Purkinje cell (primary cell): ENCODE measurements around the gene CDNF. TPM values are rescaled to one million over a fixed set of nuclear protein-coding genes. Genes with fewer than 3 reads are reported as not detected.

Source experiments
- polyA plus RNA-seq: library from polyadenylated mRNA; unstranded; fragments of >200 nt; fragmentation: Nextera tagmentation; gene quantifications from 2 replicates; pipeline ENCODE4 v1.2.1, GENCODE V29; 2014

CDNF gene
- 0.27 TPM in 1 of 2 replicates, not detected in the other for polyA plus RNA-seq

DNA sequence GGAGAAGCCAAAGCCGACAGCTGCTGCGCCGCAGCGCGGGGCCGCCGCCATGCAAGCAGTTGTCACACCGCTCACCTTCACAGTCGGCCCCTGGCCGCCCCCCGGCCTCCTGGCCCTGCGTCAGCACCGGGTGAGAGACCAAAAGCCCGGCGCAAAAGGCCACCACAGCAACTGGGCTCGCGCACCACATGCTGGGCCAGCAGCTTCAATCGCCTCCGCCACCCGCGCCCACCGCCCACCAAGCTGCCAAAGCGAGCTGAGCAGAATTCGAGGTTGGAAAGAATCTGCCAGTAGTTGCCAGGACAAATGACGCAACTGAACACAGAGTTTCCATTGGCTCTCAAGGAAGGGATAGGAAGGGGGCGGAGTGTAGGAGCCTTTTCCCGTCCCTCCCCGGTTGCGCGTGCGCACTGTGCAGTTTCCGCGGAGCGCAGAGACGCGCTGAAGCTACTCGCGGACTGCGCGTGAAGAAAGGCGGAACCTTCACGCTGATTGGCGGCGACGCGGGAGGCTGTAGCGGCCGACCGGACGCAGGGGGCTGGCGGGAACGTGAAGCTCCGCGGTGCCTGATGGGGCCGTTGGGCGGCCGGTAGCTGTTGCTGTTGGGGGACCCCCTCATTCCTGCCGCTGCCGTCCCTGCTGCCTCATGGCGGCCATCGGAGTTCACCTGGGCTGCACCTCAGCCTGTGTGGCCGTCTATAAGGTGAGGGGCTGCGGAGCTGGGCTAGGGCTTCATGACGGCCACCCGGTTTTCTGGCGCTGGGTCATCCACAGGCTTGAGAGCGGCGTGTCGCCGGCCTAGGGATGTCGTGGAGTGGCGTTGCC lies at the start of gene CDNF, which contains the start of the genes HSPA14 and MSANTD7:
Gene CDNF, minus strand, starts transcription at position 281 of the 825 bp plus-strand sequence. Its CDS starts 91 bp downstream, at position 190.
Gene HSPA14, plus strand, starts transcription at position 550 of the 825 bp plus-strand sequence. Its CDS starts 97 bp downstream, at position 647.
Gene MSANTD7, plus strand, starts transcription at position 550 of the 825 bp plus-strand sequence. CDS start 3,979 bp downstream, outside the sequence.

DNA sequence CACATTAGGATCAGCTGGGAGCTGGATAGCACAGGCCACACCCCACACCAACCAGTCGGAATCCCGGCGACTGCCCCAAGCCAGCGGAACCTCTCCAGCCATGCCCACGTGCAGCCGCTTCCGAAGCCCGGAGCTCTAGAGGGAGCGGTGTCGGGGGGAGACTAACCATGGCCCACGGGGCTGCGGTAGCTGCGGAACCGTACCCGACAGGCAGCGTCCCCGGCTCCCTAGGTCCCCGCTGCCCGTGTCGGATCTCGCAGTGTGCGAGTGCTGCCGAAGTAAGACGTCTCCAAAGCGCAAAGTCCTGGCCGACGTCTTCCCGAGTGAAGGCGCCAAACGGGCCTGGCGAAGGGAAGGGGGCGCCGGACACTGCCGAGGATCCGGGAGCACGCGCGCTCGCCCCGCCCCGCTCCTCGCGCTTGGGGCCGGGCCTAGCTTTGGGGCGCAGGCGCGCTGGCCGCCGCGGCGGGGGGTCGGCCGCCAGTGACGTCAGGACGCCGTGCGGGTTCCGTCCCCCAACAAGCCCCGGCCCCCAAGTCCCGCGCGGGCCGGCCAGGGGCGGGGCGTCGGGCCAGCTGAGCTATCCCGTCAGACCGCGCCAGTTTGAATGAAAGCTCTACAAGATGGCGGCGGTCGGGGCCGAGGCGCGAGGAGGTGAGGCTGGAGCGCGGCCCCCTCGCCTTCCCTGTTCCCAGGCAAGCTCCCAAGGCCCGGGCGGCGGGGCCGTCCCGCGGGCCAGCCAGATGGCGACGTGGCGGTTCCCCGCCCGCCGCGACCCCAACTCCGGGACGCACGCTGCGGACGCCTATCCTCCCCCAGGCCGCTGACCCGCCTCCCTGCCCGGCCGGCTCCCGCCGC lies 40.7 kb upstream of the CDNF start, which contains the start of gene SUV39H2:
Gene SUV39H2, plus strand, starts transcription at position 601 of the 858 bp plus-strand sequence. Its CDS starts 23 bp downstream, at position 624.

DNA sequence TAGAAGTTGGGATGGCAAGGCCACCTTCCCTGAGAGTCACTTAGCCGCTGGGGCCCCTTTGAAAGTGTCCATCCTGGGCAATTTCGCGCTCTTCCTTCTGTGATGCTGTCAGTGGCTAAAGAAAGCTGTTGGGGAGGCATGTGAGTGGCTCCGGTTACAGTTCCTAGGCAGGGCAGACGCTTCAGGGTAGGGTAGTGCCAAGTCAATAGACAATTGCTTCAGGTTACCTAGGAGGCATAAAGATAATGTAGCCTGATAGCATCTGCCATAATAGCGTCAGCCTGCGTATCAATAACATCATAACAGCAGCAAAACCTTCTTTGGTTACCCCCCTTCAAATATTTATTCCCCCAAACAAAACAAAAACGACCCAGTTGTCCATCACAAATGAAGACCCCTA lies 63.0 kb downstream of the CDNF start, which contains the start of gene FAM107B:
Gene FAM107B, minus strand, starts transcription at position 101 of the 400 bp plus-strand sequence. CDS start 234 bp downstream, outside the sequence.

Other genes with a start within 250 kb of the CDNF start
- 117 and 219 TPM in 2 replicates for gene FAM107B, start 63.1 kb downstream of the CDNF start, polyA plus RNA-seq
- 39.1 and 47.7 TPM in 2 replicates for gene HSPA14, start 269 bp upstream of the CDNF start, polyA plus RNA-seq
- gene MSANTD7, start 269 bp upstream of the CDNF start, polyA plus RNA-seq: 8.9 and 13.5 TPM in 2 replicates
- gene SUV39H2, start 40.8 kb upstream of the CDNF start, polyA plus RNA-seq: 25.0 and 28.2 TPM in 2 replicates
- 5.6 and 10.4 TPM in 2 replicates for gene DCLRE1C, start 116.1 kb upstream of the CDNF start, polyA plus RNA-seq
- 3.5 and 5.5 TPM in 2 replicates for gene MEIG1, start 121.4 kb upstream of the CDNF start, polyA plus RNA-seq
- 2.1 TPM in 1 of 2 replicates, not detected in the other for gene OLAH, start 205.9 kb upstream of the CDNF start, polyA plus RNA-seq